Breast epithelium (tissue), 4 donors: ENCODE results near the gene CYYR1. TPM values are rescaled to one million over a fixed set of nuclear protein-coding genes. Genes with fewer than 3 reads are reported as not detected.

Source experiments
- DNase-seq, 2 donors: peaks; one replicate each; pipeline ENCODE4 v3.0.0-alpha.2; 2019; ENCODE audit warnings: low spot score in 2 of 2
- H3K27ac ChIP-seq, 2 donors: fragments of 200-600 bp; sonication (generic) in 1 of 2; one replicate each; pipeline ENCODE4 v1.5.1; 2016 to 2019; ENCODE audit warnings: mild to moderate bottlenecking in 1 of 2
- H3K27me3 ChIP-seq, 2 donors: fragments of 200-600 bp; sonication (generic) in 1 of 2; one replicate each; pipeline versions ENCODE4 v1.5.1 to v1.6.0; 2017 to 2019; ENCODE audit warnings: control low read depth in 1 of 2, mild to moderate bottlenecking in 1 of 2
- H3K36me3 ChIP-seq: fragments of 200-600 bp; one replicate; pipeline ENCODE4 v1.5.1; 2019
- H3K4me1 ChIP-seq, 2 donors: fragments of 200-600 bp; sonication (generic); one replicate each; pipeline ENCODE4 v1.5.1; 2016 to 2019; ENCODE audit warnings: control low read depth in 1 of 2
- H3K4me3 ChIP-seq, 3 donors: fragments of 200-600 bp; sonication (generic); 1 replicate in 2 of 3; 2 replicates in 1 of 3; pipeline ENCODE4 v1.5.1; 2016 to 2019; ENCODE audit warnings: mild to moderate bottlenecking in 3 of 3, moderate library complexity in 2 of 3
- H3K9me3 ChIP-seq, 2 donors: fragments of 200-600 bp; sonication (generic) in 1 of 2; one replicate each; pipeline ENCODE4 v1.5.1; 2016 to 2019; ENCODE audit warnings: control low read depth in 1 of 2
- POLR2A ChIP-seq: fragments of 450-650 bp; IDR thresholded peaks from one replicate; pipeline ENCODE4 v1.6.1; 2016; ENCODE audit warnings: antibody characterized with exemption, mild to moderate bottlenecking, moderate library complexity
- POLR2AphosphoS5 ChIP-seq, 3 donors: sonication (generic); formaldehyde crosslinking; IDR thresholded peaks; one replicate each; pipeline ENCODE4 v1.6.1; 2017; ENCODE audit warnings: antibody characterized with exemption in 3 of 3
- intact Hi-C: fragments of 100-400 bp; cut with DNase I; formaldehyde crosslinking; loops from one replicate; pipeline ENCODE4 v1.15.1; 2023; ENCODE audit warnings: low total_unique reads
- total RNA-seq, 3 donors: library from RNA; depleted of rRNA; stranded (reverse); fragments of >200 nt; gene quantifications; one replicate each; pipeline ENCODE4 v1.1.0, GENCODE V29; 2016
- TF ChIP-seq, protein P1 (sequence below), 3 donors: fragments of 450-650 bp; IDR thresholded peaks; one replicate each; pipeline ENCODE4 v1.5.1; 2016 to 2017; ENCODE audit warnings: antibody characterized with exemption in 3 of 3, mild to moderate bottlenecking in 3 of 3, moderate library complexity in 3 of 3

CYYR1 gene
- total RNA-seq, 3 donors from 2014 or later = 10.6 to 15.1 (median 14.3) TPM

DNA sequence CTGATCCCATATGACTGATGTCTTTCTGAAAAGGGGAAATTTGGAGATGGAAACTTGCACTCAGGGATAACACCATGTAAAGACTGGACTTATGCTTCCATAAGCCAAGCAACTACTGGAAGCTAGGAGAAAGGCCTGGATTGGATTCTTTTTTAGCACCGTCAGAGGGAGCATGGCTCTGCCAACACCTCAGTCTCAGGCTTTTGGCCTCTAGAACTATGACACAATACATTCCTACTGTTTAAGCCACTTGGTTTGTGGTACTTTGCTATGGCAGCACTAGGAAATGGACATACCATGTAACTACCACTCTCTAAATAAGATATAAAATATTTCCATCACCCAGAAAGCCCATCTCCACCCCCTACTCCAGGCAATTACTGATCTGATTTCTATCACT lies 139.7 kb downstream of the CYYR1 start:
- TF ChIP-seq POLR2A (no peak), POLR2AphosphoS5 (IDR thresholded peaks at IDR 0.05) (no peak)
- TF ChIP-seq, protein P1, sequence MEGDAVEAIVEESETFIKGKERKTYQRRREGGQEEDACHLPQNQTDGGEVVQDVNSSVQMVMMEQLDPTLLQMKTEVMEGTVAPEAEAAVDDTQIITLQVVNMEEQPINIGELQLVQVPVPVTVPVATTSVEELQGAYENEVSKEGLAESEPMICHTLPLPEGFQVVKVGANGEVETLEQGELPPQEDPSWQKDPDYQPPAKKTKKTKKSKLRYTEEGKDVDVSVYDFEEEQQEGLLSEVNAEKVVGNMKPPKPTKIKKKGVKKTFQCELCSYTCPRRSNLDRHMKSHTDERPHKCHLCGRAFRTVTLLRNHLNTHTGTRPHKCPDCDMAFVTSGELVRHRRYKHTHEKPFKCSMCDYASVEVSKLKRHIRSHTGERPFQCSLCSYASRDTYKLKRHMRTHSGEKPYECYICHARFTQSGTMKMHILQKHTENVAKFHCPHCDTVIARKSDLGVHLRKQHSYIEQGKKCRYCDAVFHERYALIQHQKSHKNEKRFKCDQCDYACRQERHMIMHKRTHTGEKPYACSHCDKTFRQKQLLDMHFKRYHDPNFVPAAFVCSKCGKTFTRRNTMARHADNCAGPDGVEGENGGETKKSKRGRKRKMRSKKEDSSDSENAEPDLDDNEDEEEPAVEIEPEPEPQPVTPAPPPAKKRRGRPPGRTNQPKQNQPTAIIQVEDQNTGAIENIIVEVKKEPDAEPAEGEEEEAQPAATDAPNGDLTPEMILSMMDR (IDR thresholded peaks at IDR 0.05) = no peak
- Histone ChIP-seq H3K27me3 (no peaks in the 10 kb centered on the region), H3K9me3 (no peaks in the 10 kb centered on the region), H3K4me1 (no peaks in the 10 kb centered on the region), H3K36me3 (no peaks in the 10 kb centered on the region), H3K27ac (no peak overlapping the region), H3K4me3 (no peak overlapping the region)
- no peak for DNase-seq
- intact Hi-C loops = no loop called here

DNA sequence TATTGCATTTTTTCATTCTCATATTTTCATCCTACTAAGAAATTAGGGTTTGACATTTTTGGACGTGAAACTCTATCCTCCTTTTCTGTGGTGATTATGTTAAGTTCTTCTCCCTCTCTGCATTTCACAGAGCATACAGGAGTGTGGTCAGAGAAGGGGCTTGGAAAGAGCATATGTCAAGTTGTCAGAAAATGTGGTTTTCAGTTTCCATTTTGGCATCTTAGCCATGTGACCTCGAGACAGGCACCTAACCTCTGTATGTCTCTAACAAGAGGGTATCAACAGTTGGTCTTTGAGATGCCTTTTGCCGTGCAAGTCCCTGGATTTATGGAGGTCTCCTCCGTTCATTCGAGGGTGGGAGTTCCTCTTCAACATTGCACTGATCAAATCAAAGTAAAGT lies 140.7 kb downstream of the CYYR1 start:
- Histone ChIP-seq H3K9me3 (no peaks in the 10 kb centered on the region), H3K4me1 (no peaks in the 10 kb centered on the region), H3K27ac (no peak overlapping the region), H3K27me3 (no peaks in the 10 kb centered on the region), H3K4me3 (no peak overlapping the region), H3K36me3 (no peaks in the 10 kb centered on the region)
- TF ChIP-seq, protein P1 (IDR thresholded peaks at IDR 0.05) = no peak
- TF ChIP-seq POLR2A (no peak), POLR2AphosphoS5 (IDR thresholded peaks at IDR 0.05) (no peak)
- no peak for DNase-seq
- intact Hi-C loops = no loop called here

DNA sequence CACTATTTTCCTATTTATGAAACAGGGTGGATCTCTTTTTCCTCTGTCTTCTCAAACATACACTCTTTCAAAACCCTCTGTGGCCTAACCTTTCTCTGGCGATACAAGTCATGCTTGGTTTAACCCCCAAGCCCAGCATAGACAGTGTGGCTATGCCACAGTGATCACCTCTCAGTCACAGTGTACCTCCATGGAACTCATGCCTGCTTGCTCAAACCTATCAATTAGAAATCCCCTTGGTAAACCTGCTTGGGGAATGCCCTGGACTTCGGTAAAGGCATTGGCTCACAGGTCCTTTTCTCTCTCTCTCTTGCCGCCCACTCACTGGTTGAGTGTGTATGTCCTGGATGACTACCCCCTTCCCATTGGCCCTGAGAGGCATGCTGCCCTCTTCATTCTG lies 147.5 kb downstream of the CYYR1 start:
- no peak for TF ChIP-seq POLR2AphosphoS5 (IDR thresholded peaks at IDR 0.05)
- TF ChIP-seq, protein P1 (IDR thresholded peaks at IDR 0.05) = no peak
- no peak for TF ChIP-seq POLR2A
- no peak overlapping the region for H3K4me3 ChIP-seq
- no peaks in the 10 kb centered on the region for H3K36me3 ChIP-seq
- H3K9me3 ChIP-seq = no peaks in the 10 kb centered on the region
- H3K27ac ChIP-seq = no peak overlapping the region
- H3K27me3 ChIP-seq = no peaks in the 10 kb centered on the region
- H3K4me1 ChIP-seq = no peaks in the 10 kb centered on the region
- intact Hi-C loops = no loop called here
- no peak for DNase-seq

DNA sequence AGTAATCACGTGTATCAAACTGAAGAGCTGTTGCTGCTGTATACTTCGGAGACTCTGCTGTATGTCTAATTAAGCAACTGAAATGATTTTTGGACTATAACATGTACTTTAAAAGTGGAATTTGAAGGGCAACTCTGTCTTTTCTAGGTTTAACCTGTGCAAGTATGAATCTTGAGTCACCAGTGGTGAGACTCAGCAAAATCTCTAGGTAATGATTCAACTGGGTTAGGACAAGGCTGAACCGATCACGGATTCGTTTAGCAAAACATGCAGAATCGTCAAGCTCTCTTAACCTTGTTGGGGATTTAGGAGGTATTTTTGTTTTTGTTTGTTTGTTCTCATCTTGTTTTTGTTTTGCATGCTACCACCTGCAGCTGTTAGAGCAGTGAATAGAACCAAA lies 149.6 kb downstream of the CYYR1 start:
- Histone ChIP-seq H3K4me1 (no peaks in the 10 kb centered on the region), H3K27ac (no peak overlapping the region), H3K9me3 (no peaks in the 10 kb centered on the region), H3K27me3 (no peaks in the 10 kb centered on the region), H3K36me3 (no peaks in the 10 kb centered on the region), H3K4me3 (no peak overlapping the region)
- TF ChIP-seq, protein P1 (IDR thresholded peaks at IDR 0.05) = no peak
- no peak for TF ChIP-seq POLR2AphosphoS5 (IDR thresholded peaks at IDR 0.05)
- no peak for TF ChIP-seq POLR2A
- no peak for DNase-seq
- intact Hi-C loops = no loop called here

DNA sequence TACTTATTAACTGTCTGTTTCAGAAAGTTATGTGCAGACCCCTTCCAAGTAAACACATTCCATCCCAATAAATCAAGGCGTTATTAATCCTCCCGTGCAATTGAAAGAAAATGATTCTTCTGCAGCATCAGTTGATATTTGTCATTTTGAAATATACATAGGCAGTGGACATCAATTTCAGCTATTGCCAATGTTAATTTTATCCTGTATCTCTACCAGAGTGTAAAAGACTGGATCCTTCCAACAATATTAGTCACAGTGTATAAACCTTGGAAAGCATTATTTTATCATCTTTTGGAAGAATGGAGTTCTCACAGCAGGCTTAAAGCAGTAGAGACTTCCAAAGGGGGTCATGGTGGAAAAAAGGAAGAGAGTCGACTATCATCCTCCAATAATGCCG lies 150.4 kb downstream of the CYYR1 start:
- no peaks in the 10 kb centered on the region for H3K36me3 ChIP-seq
- TF ChIP-seq POLR2AphosphoS5 (IDR thresholded peaks at IDR 0.05) = no peak
- no peak for TF ChIP-seq POLR2A
- TF ChIP-seq, protein P1 (IDR thresholded peaks at IDR 0.05) = no peak
- H3K27ac ChIP-seq = no peak overlapping the region
- intact Hi-C loops = no loop called here
- DNase-seq = no peak
- no peaks in the 10 kb centered on the region for H3K4me1 ChIP-seq
- H3K4me3 ChIP-seq = no peak overlapping the region
- no peaks in the 10 kb centered on the region for H3K9me3 ChIP-seq
- H3K27me3 ChIP-seq = no peaks in the 10 kb centered on the region
